ENCODE measurements around the gene STAT3. TPM values are rescaled to one million over a fixed set of nuclear protein-coding genes. Genes with fewer than 3 reads are reported as not detected.

STAT3 gene
- total and polyA plus RNA-seq, 9 of the 15 experiments (the other 6 are each of a cell fraction or from before 2014, with no cell fraction given) = 90.0 to 179 (median 114) TPM

- TF ChIP-seq FOXP4 (CRISPR knock-in tag; IDR thresholded peaks at IDR 0.05; ENCODE audit: borderline replicate concordance) = 0 out of 2 replicates have a peak, but pooled peaks have one; percentile 71
- no peak for TF ChIP-seq ID3 (CRISPR knock-in tag; IDR thresholded peaks at IDR 0.05)
- 0 out of 2 replicates have a peak, but pooled peaks have one; percentile 25 for TF ChIP-seq ID3 (tag; IDR thresholded peaks at IDR 0.05)
- peak; percentile 26 to 54; a peak in 2 of 4 replicates for TF ChIP-seq TEAD1 (CRISPR knock-in tag; IDR thresholded peaks at IDR 0.05)
- peak; percentile 94 for TF ChIP-seq SMARCE1 (IDR thresholded peaks at IDR 0.05)
- peak; percentile 24; the same call in 1 of the 2 replicates for TF ChIP-seq ZEB2 (IDR thresholded peaks at IDR 0.05)
- TF ChIP-seq PBX2 (CRISPR knock-in tag; IDR thresholded peaks at IDR 0.05; ENCODE audit: low read depth) = no peak; the same call in 1 of the 2 replicates
- TF ChIP-seq PBX2 (tag; conservative IDR thresholded peaks at IDR 0.05; ENCODE audit: low read depth) = peak; percentile 92
- TF ChIP-seq NCOA1 (IDR thresholded peaks at IDR 0.05; ENCODE audit: low read depth) = peak; percentile 96
- TF ChIP-seq NFATC3 (IDR thresholded peaks at IDR 0.05) = peak; percentile 90
- TF ChIP-seq AFF1 (IDR thresholded peaks at IDR 0.05; ENCODE audit: low read depth in 1 of 2, partially characterized antibody in 2 of 2) = peak; percentile 32 to 64
- peak in 1 of 2 experiments; percentile 5; a peak in 1 of 4 replicates for TF ChIP-seq RAD21 (CRISPR knock-in tag; conservative IDR thresholded peaks at IDR 0.05 in 1 of 2, IDR thresholded peaks at IDR 0.05 in 1 of 2)
- TF ChIP-seq HDAC3 (IDR thresholded peaks at IDR 0.05; ENCODE audit: borderline replicate concordance, partially characterized antibody) = peak; percentile 68
- TF ChIP-seq MEIS2 (IDR thresholded peaks at IDR 0.05; ENCODE audit: partially characterized antibody) = peak; percentile 98
- no peak for TF ChIP-seq EHMT2 (IDR thresholded peaks at IDR 0.05)
- peak; percentile 66 for TF ChIP-seq L3MBTL2 (IDR thresholded peaks at IDR 0.05)
- peak; percentile 72 for TF ChIP-seq EP300 (IDR thresholded peaks at IDR 0.05; ENCODE audit: low read length)
- peak; percentile 80 for TF ChIP-seq NEUROD1 (IDR thresholded peaks at IDR 0.05; ENCODE audit: borderline replicate concordance, low read depth, low read length, partially characterized antibody)
Measured at GRCh38 chr17:42266918-42267766, 121.1 kb downstream of the STAT3 start (continued).
